HG03469 (cell line): ENCODE data around the gene CYP4V2.
"Not testable (repeated sequence)": the region's sequence is repeated elsewhere in the genome, so short reads cannot be mapped to it uniquely, and the experiment has no call there.

Experiments
- ATAC-seq: cut with Tn5 transposase; IDR thresholded peaks from one replicate; pipeline ENCODE4 v1.9.1; 2021; ENCODE audit warnings: mild to moderate bottlenecking, moderate library complexity, moderate number of reproducible peaks; ENCODE audit not compliant: unreplicated experiment

Gene CYP4V2

GRCh38 chr4:186227744-186228513 lies 36.6 kb downstream of the CYP4V2 start:
- ATAC-seq = no peak

- no peak for ATAC-seq
These were observed 37.1 kb downstream of the CYP4V2 start for GRCh38 chr4:186228514-186228894.

GRCh38 chr4:186234367-186234766 lies 43.0 kb downstream of the CYP4V2 start:
- no peak for ATAC-seq

DNA sequence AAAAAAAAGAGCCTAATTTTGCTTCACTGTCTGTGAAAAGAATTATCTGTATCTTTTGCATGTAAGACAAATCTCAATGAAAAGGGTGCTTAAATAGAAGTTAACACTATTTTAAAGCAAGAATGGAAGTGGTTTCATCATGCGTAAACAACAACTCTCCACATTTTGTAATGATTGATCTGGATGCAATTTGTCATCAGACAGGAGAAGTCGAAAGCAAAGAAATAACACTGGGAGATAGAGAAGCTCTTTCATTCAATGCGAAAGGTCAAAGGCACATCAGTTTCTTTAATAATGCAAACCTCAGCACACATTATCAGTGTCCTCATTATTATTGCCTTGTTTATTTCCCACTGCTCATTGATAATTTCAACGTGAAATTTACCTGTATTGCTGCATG lies 44.8 kb downstream of the CYP4V2 start:
- no peak for ATAC-seq

DNA sequence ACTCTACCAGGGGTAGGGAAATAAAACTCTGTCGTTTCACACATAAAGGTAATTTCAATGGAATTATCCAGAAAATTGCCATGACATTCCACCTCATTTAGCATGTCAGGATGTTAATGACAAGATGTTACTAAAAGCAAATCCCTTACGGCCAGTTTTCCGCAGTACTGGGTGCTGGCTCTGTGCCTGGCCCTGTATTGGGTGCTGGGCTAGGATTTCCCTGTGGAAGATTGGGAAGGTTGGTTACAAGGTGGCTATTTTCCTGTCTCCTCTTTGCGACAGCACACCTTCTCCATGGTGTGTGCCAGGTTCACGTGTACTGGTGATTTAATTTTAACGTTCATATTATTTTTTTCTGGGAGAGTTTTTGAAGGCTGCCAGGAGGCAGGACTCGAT lies 49.1 kb downstream of the CYP4V2 start:
- no peak for ATAC-seq

DNA sequence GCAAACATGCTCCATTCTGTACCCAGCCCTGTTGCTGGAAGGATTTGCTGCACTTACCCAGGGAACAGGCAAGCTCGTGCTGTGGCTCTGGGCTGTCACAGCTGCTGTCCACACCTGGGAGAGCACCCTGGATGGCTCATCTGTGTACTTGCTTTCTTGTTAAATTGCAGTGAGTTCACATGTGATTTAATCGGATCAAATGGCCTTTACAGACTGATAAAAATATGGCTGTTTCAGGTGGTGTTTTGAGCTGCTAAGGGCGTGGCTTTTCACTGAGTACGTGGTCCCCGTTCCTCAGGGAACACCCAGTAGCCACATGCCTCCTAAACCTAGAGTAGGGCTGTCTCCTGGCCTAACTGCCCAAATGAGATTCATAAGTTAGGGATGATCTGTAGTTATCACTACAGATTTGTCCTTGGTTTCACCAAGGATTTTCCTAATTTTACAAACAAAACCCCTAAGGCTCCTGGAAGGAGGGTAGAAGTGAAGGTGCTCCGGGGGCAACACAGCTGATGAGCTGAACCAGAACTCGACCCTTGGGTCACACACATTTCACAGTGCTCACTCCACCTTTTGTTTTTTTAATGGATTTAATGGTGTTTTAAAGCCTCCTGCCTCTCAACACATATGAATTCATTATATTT lies 49.6 kb downstream of the CYP4V2 start:
- ATAC-seq = no peak

DNA sequence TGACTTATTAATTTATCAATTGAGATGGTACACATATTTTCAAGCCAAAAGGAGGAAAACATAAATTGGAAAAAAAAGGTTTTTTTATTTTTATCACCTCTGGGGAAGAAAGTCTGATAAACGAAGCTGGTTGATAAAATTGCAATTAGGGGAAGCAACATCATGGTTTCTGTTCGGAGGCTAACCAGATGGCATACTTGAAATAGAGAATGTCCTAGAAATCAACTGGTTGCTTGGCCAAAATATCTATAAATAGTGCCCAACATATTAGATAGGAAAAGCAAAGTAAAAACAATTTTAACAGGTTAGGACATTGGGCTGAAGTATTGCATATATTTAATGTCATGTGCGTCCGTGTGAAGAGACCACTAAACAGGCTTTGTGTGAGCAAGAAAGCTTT lies 50.2 kb downstream of the CYP4V2 start:
- ATAC-seq = no peak

DNA sequence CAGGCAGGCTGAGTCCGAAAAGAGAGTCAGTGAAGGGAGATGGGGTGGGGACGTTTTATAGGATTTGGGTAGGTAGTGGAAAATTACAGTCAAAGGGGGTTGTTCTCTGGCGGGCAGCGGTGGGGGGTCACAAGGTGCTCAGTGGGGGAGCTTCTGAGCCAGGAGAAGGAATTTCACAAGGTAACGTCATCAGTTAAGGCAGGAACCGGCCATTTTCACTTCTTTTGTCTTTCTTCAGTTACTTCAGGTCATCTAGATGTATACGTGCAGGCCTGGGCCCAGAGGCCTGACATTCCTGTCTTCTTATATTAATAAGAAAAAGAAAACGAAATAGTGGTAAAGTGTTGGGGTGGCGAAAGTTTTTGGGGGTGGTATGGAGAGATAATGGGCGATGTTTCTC lies 50.7 kb downstream of the CYP4V2 start:
- not testable (repeated sequence) for ATAC-seq

DNA sequence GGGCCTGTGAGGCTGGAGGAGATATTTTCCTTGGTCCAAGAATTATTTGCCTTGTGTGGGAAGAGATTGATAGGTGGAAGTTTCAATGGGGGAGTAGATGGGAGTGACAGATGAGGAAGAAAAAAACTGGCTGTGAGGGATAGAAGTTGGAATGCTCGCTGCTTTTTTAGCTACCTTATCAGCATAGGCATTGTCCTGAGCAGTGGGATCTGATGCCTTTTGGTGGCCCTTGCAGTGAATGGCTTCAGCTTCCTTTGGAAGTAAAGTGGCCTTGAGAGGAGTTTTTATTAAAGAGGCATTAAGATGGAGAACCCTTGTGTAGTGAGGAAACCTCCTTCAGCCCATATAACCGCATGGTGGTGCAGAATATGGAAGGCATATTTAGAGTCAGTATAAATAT lies 52.0 kb downstream of the CYP4V2 start:
- no peak for ATAC-seq

- ATAC-seq = no peak
These were observed 53.5 kb downstream of the CYP4V2 start for GRCh38 chr4:186244835-186245234.

DNA sequence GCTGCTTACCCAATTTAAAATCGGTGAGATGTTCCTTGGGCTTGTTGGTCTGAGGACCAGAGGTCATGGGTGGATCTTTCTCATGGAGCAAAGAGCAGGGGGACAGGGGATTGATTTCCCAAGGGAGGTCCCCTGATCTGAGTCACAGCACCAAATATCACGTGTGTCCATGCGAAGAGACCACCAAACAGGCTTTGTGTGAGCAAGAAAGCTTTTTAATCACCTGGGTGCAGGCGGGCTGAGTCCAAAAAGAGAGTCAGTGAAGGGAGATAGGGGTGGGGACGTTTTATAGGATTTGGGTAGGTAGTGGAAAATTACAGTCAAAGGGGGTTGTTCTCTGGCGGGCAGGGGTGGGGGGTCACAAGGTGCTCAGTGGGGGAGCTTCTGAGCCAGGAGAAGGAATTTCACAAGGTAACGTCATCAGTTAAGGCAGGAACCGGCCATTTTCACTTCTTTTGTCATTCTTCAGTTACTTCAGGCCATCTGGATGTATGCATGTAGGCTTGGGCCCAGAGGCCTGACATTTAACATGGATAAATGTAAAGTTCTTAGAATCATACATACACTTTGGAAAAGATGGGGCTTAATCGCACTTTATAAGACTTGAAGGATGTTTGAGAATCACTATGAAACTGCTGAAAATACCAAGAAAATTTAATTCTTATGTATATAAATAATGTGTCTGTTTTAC lies 55.8 kb downstream of the CYP4V2 start:
- not testable (repeated sequence) for ATAC-seq

GRCh38 chr4:186248643-186249042 lies 57.3 kb downstream of the CYP4V2 start:
- ATAC-seq = no peak

- ATAC-seq = no peak
These were observed 58.7 kb downstream of the CYP4V2 start for GRCh38 chr4:186249785-186250754.

GRCh38 chr4:186250760-186251159 lies 59.4 kb downstream of the CYP4V2 start:
- ATAC-seq = no peak

GRCh38 chr4:186255122-186255521 lies 63.8 kb downstream of the CYP4V2 start:
- ATAC-seq = no peak

DNA sequence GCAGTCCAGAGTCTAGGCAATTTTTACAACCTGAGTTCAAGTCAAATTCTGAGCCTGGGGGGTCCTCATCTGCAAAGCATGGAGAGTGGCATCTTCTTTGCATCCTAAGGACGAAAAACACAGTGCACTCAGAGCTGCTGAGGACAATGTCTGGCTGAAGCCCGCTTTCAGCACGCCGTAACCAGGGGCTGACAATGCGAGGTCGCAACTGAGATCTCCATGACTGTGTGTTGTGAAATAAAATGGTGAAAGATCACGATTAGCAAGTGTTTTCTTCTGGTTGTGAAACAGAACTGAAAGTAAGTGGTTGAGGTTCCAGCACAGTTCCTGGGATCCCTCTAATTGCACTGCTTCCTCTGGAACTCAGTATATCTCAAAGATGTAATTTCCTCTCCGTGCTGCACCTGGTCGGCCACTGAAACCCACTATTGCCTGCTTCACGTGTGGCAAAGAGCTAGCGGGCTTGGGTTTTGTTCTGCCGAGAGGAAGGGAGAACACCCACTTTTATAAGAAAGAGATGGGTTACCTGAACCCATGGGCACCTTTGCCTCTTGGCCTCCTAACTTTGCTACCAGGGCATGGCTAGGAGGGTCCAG lies 66.9 kb downstream of the CYP4V2 start:
- ATAC-seq = no peak

DNA sequence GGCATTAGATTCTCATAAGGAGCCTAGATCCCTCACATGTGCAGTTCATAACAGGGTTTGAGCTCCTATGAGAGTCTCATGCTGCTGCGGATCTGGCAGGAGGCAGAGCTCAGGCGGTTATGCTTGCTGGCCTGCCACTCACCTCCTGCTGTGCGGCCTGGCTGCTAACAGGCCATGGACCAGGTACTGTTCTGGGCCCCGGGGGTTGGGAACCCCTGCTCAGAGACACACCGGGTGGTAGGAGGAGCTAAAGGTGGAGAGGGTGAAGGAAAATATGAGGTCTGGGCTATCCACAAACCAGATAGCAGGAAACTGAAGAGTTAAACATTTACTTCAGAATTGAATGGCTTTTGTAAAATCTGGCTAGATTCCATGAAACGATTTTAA lies 68.7 kb downstream of the CYP4V2 start:
- no peak for ATAC-seq
